ELR (cell line): Measurements from ENCODE around the gene TNFRSF9.
A peak's percentile ranks its signal among the peaks of the same experiment; 100 is the strongest.
"Not testable (repeated sequence)": the region's sequence is repeated elsewhere in the genome, so short reads cannot be mapped to it uniquely, and the experiment has no call there.

ENCODE experiments used
- DNase-seq: peaks from one replicate; pipeline ENCODE4 v3.0.0-alpha.2; 2015; ENCODE audit warnings: low read depth

Gene TNFRSF9

GRCh38 chr1:7961216-7962013, 20.8 kb upstream of the TNFRSF9 start, which contains the start of gene PARK7:
Gene PARK7 (plus strand): TSS chr1:7961711. CDS start chr1:7962786, 1,075 bp downstream.
- DNase-seq: peak; percentile 98

GRCh38 chr1:7960867-7961215, 20.2 kb upstream of the TNFRSF9 start:
- DNase-seq: no peak

GRCh38 chr1:7960165-7960564, 19.5 kb upstream of the TNFRSF9 start:
- no peak for DNase-seq

- peak; percentile 76 for DNase-seq
Observed at GRCh38 chr1:7956218-7957032, 15.8 kb upstream of the TNFRSF9 start.

- no peak for DNase-seq
Observed at GRCh38 chr1:7954683-7955082, 14.0 kb upstream of the TNFRSF9 start.

- DNase-seq: peak; percentile 66
Observed at GRCh38 chr1:7953850-7954609, 13.4 kb upstream of the TNFRSF9 start.

- not testable (repeated sequence) for DNase-seq
Observed at GRCh38 chr1:7952791-7953190, 12.2 kb upstream of the TNFRSF9 start.

GRCh38 chr1:7948960-7949359, 8.3 kb upstream of the TNFRSF9 start:
- DNase-seq: peak; percentile 89

- no peak for DNase-seq
Observed at GRCh38 chr1:7943251-7943650, 2.6 kb upstream of the TNFRSF9 start.

- DNase-seq: peak; percentile 18
Observed at GRCh38 chr1:7942214-7942921, 1.7 kb upstream of the TNFRSF9 start.

- peak; percentile 70 for DNase-seq
Observed at GRCh38 chr1:7941437-7941793, 776 bp upstream of the TNFRSF9 start.

- no peak for DNase-seq
Observed at GRCh38 chr1:7940034-7940433, 605 bp downstream of the TNFRSF9 start.

GRCh38 chr1:7938070-7938469, 2.6 kb downstream of the TNFRSF9 start:
- no peak for DNase-seq

GRCh38 chr1:7932524-7933138, 8.0 kb downstream of the TNFRSF9 start:
- DNase-seq: no peak

GRCh38 chr1:7931446-7931812, 9.2 kb downstream of the TNFRSF9 start:
- DNase-seq: no peak

- no peak for DNase-seq
Observed at GRCh38 chr1:7930645-7931445, 9.8 kb downstream of the TNFRSF9 start.

GRCh38 chr1:7929637-7930036, 11.0 kb downstream of the TNFRSF9 start:
- no peak for DNase-seq

- no peak for DNase-seq
Observed at GRCh38 chr1:7928247-7928646, 12.4 kb downstream of the TNFRSF9 start.

- DNase-seq: not testable (repeated sequence)
Observed at GRCh38 chr1:7927061-7927460, 13.6 kb downstream of the TNFRSF9 start.

GRCh38 chr1:7922301-7922700, 18.3 kb downstream of the TNFRSF9 start:
- peak; percentile 36 for DNase-seq

- peak; percentile 10 for DNase-seq
Observed at GRCh38 chr1:7921796-7922195, 18.8 kb downstream of the TNFRSF9 start.
